ENCODE data around the gene SMC1B. TPM values are rescaled to one million over a fixed set of nuclear protein-coding genes. Genes with fewer than 3 reads are reported as not detected.

SMC1B gene
- total and polyA plus RNA-seq, 2 of the 8 experiments (the other 6 are each of a cell fraction or from before 2014, with no cell fraction given): 0.02 TPM; not detected in 1

- no peak overlapping the region for H3K27ac ChIP-seq (ENCODE audit: low read depth, low read length)
- H3K79me1 ChIP-seq (ENCODE audit: low read depth, low read length): peaks cover 8% of the 10 kb centered on the region
- no peak overlapping the region for H2BK120ac ChIP-seq (replicated peaks; ENCODE audit: low read depth, low read length)
- H2AK5ac ChIP-seq (ENCODE audit: low read depth, low read length): no peak overlapping the region
- H2BK15ac ChIP-seq (ENCODE audit: low read length): no peak overlapping the region
- no peak overlapping the region for H3K14ac ChIP-seq (ENCODE audit: insufficient read length)
- no peak overlapping the region for H3K4me3 ChIP-seq (ENCODE audit: extremely low read depth in 1 of 4, insufficient read depth in 2 of 4, low read depth in 3 of 4, low read length in 4 of 4)
- no peak overlapping the region for H4K8ac ChIP-seq (ENCODE audit: extremely low read depth, insufficient read depth, low read length)
- peaks cover 0 to 10% (median 7%) of the 10 kb centered on the region in 4 experiments; a peak in 5 of 7 replicates for H3K4me1 ChIP-seq (replicated peaks in 1 of 4; ENCODE audit: control insufficient read depth in 3 of 4, insufficient read depth in 4 of 4, low read length in 3 of 4)
- H3K23ac ChIP-seq (ENCODE audit: insufficient read length): no peak overlapping the region
- H2BK20ac ChIP-seq (ENCODE audit: low read length): no peak overlapping the region
- ChIA-PET CTCF (ENCODE audit: partially characterized antibody) (interaction anchor here (0.6 to 2.6 kb wide), 3 partner anchors 22 to 131 kb away, joined by 3 to 9 read pairs (median 5); no protein-coding TSS in a partner anchor), POLR2A (ENCODE audit: partially characterized antibody) (interaction anchor here (1.2 kb wide), 1 partner anchor 10 kb away, joined by 3 read pairs; no protein-coding TSS in a partner anchor)
- 88% methylated on average over 8 of the region's 8 CpGs; no CpG with 5 or more reads in 1 of the 2 experiments for WGBS, 2 experiments (ENCODE audit: extremely low coverage in 1 of 2, insufficient coverage in 1 of 2, insufficient read length in 1 of 2, insufficient replicate concordance in 2 of 2, low coverage in 1 of 2, low lambda C conversion rate in 2 of 2, missing lambda C conversion rate in 1 of 2)
- H3K36me3 ChIP-seq (ENCODE audit: control insufficient read depth in 2 of 4, insufficient read depth in 4 of 4, low read length in 3 of 4): no peaks in the 10 kb centered on the region
- peaks cover 0 to 12% of the 10 kb centered on the region in 2 experiments for H4K20me1 ChIP-seq (replicated peaks in 1 of 2; ENCODE audit: control insufficient read depth in 1 of 2, insufficient read depth in 2 of 2, low read length in 2 of 2)
- no peak overlapping the region for H2AFZ ChIP-seq (ENCODE audit: low read length)
- H3K18ac ChIP-seq (ENCODE audit: extremely low read depth, low read length): no peak overlapping the region
- peaks cover 0 to 39% of the 10 kb centered on the region in 2 experiments; a peak in 2 of 4 replicates for H3K79me2 ChIP-seq (ENCODE audit: control insufficient read depth in 1 of 2, insufficient read depth in 2 of 2, low read length in 2 of 2)
- H2BK12ac ChIP-seq (ENCODE audit: low read depth, low read length): no peak overlapping the region
- DNase-seq (ENCODE audit: low read depth in 1 of 2, low spot score in 2 of 2) (no peak), FAIRE-seq (no peak)
- H4K91ac ChIP-seq (replicated peaks; ENCODE audit: insufficient read length, low read length): no peak overlapping the region
- no peak overlapping the region for H4K5ac ChIP-seq (ENCODE audit: insufficient read length, low read depth, low read length)
- no peak overlapping the region for H2BK5ac ChIP-seq (ENCODE audit: low read depth, low read length)
- no peak overlapping the region for H3K56ac ChIP-seq (replicated peaks; ENCODE audit: insufficient read length, low read depth, low read length)
- H3K9ac ChIP-seq (replicated peaks in 1 of 4; ENCODE audit: extremely low read depth in 1 of 4, low read depth in 3 of 4, low read length in 3 of 4): no peak overlapping the region
- no peaks in the 10 kb centered on the region for H3K9me3 ChIP-seq (ENCODE audit: insufficient read depth in 2 of 2, low read depth in 1 of 2, low read length in 1 of 2)
- peaks cover 0 to 4% (median 0%) of the 10 kb centered on the region in 4 experiments; a peak in 2 of 7 replicates for H3K27me3 ChIP-seq (replicated peaks in 1 of 4; ENCODE audit: control insufficient read depth in 3 of 4, extremely low read depth in 1 of 4, insufficient read depth in 3 of 4, low read length in 3 of 4)
- H3K4me2 ChIP-seq (ENCODE audit: insufficient read depth in 1 of 2, low read depth in 2 of 2, low read length in 2 of 2): no peak overlapping the region
- no peak overlapping the region for H3K4ac ChIP-seq (replicated peaks; ENCODE audit: insufficient read length, low read depth, low read length)
- H3K23me2 ChIP-seq (ENCODE audit: low read depth, low read length): peaks cover 3% of the 10 kb centered on the region; the same call in 1 of the 2 replicates
- TF ChIP-seq CTBP2 (IDR thresholded peaks at IDR 0.05; ENCODE audit: borderline replicate concordance, insufficient read depth, insufficient read length, low read length): no peak
- TF ChIP-seq USF2 (IDR thresholded peaks at IDR 0.05; ENCODE audit: low read length): no peak
- TF ChIP-seq SUZ12 (IDR thresholded peaks at IDR 0.05; ENCODE audit: low read length): no peak
- no peak for TF ChIP-seq TCF12 (IDR thresholded peaks at IDR 0.05; ENCODE audit: low read depth, low read length)
- TF ChIP-seq POLR2AphosphoS5 (IDR thresholded peaks at IDR 0.05; ENCODE audit: low read depth, low read length): no peak
- no peak for TF ChIP-seq JUN (IDR thresholded peaks at IDR 0.05; ENCODE audit: low read depth, low read length)
- TF ChIP-seq PHF8 (conservative IDR thresholded peaks at IDR 0.05; ENCODE audit: low read depth, low read length): no peak
- no peak for TF ChIP-seq KDM4A (IDR thresholded peaks at IDR 0.05; ENCODE audit: low read depth, low read length, severe bottlenecking)
- TF ChIP-seq SIX5 (IDR thresholded peaks at IDR 0.05; ENCODE audit: low read depth, low read length): no peak
- no peak for TF ChIP-seq CTCF (IDR thresholded peaks at IDR 0.05; ENCODE audit: control extremely low read depth in 1 of 3, insufficient read depth in 1 of 3, low read depth in 1 of 3, low read length in 3 of 3)
These were observed 101.0 kb downstream of the SMC1B start for GRCh38 chr22:45312415-45312814.
